Measurements from ENCODE around the gene GMEB2. TPM values are rescaled to one million over a fixed set of nuclear protein-coding genes. Genes with fewer than 3 reads are reported as not detected.

Gene GMEB2
- total RNA-seq, 4 donors from 2014 or later: 6.6 to 12.8 (median 9.2) TPM

- TF ChIP-seq CTCF (IDR thresholded peaks at IDR 0.05): no peak
- ATAC-seq (ENCODE audit: low FRiP score): no peak
- DNase-seq (ENCODE audit: low spot score): no peak
Observed at GRCh38 chr20:63597651-63598478, 29.0 kb downstream of the GMEB2 start.

GRCh38 chr20:63596423-63596822 lies 30.5 kb downstream of the GMEB2 start:
- ATAC-seq (ENCODE audit: low FRiP score) (no peak), DNase-seq (ENCODE audit: low spot score) (no peak)
- no peak for TF ChIP-seq CTCF (IDR thresholded peaks at IDR 0.05)

- DNase-seq (ENCODE audit: low spot score): no peak
- ATAC-seq (ENCODE audit: low FRiP score): no peak
- TF ChIP-seq CTCF (IDR thresholded peaks at IDR 0.05): no peak
Observed at GRCh38 chr20:63595416-63596127, 31.3 kb downstream of the GMEB2 start.

GRCh38 chr20:63594043-63594561 lies 32.8 kb downstream of the GMEB2 start:
- TF ChIP-seq CTCF (IDR thresholded peaks at IDR 0.05): no peak
- ATAC-seq (ENCODE audit: low FRiP score) (no peak), DNase-seq (ENCODE audit: low spot score) (no peak)

- no peak for DNase-seq (ENCODE audit: low spot score)
Observed at GRCh38 chr20:63592661-63593060, 34.2 kb downstream of the GMEB2 start.

GRCh38 chr20:63591786-63592355 lies 35.0 kb downstream of the GMEB2 start:
- DNase-seq (ENCODE audit: low spot score) (no peak), ATAC-seq (ENCODE audit: low FRiP score) (no peak)
- TF ChIP-seq CTCF (IDR thresholded peaks at IDR 0.05): no peak

More at GRCh38 chr20:63592661-63593060, 34.2 kb downstream of the GMEB2 start:
- no peak for TF ChIP-seq CTCF (IDR thresholded peaks at IDR 0.05)
- no peak for ATAC-seq (ENCODE audit: low FRiP score)
